ENCODE results near the gene CRYL1.
A peak's percentile ranks its signal among the peaks of the same experiment; 100 is the strongest.

The CRYL1 gene

GRCh38 chr13:20404488-20405222, 121.0 kb downstream of the CRYL1 start:
- no peak overlapping the region for H3K4me3 ChIP-seq (ENCODE audit: low read length)
- DNase-seq (ENCODE audit: low read depth): no peak
- TF ChIP-seq CTCF (IDR thresholded peaks at IDR 0.05; ENCODE audit: insufficient read depth, low read depth, low read length, missing control alignments): no peak

GRCh38 chr13:20403826-20404225, 121.8 kb downstream of the CRYL1 start:
- no peak for TF ChIP-seq CTCF (IDR thresholded peaks at IDR 0.05; ENCODE audit: insufficient read depth, low read depth, low read length, missing control alignments)
- H3K4me3 ChIP-seq (ENCODE audit: low read length): no peak overlapping the region
- no peak for DNase-seq (ENCODE audit: low read depth)

DNA sequence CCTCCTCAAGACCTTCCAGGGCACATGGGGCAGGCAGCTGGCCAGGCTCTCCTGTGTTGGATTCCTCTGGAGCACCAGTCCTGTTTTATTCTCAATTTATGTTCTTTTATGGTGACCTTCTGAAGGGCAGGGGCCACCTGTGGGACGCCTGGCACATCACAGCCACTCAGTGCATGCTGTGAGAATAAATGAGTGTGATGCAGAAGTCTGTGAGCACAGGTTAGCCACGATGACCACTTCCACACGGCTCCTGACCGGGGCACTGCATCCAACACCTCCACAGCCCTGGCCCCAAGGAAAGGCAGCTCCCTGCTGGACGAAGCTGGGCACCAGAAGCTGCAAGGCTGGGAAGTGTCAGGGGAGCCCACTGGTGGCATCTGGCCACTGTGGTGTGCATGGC, 122.8 kb downstream of the CRYL1 start:
- H3K4me3 ChIP-seq (ENCODE audit: low read length): no peak overlapping the region
- no peak for TF ChIP-seq CTCF (IDR thresholded peaks at IDR 0.05; ENCODE audit: insufficient read depth, low read depth, low read length, missing control alignments)
- DNase-seq (ENCODE audit: low read depth): no peak

GRCh38 chr13:20401931-20402856, 123.5 kb downstream of the CRYL1 start:
- no peak for TF ChIP-seq CTCF (IDR thresholded peaks at IDR 0.05; ENCODE audit: insufficient read depth, low read depth, low read length, missing control alignments)
- DNase-seq (ENCODE audit: low read depth): peak; percentile 85
- no peak overlapping the region for H3K4me3 ChIP-seq (ENCODE audit: low read length)

DNA sequence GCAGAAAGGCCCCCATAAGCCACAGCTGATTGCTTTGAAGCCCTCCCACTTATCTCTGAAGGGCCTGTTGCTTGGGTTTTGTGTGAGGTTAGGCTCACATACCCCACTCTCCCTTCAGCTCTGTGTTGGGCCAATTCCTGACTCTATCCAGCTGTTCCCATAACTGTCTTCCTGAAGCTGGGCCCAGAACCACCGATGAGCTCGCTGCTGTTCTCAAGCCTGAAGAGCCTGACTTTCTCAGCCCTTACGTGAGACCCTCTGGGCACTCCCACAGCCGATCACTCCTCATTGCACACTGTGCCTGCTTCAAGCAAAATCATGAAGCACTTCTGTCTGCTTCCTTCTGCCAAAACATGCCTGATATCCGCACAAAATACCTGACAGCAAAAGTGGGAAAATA, 124.1 kb downstream of the CRYL1 start:
- TF ChIP-seq CTCF (IDR thresholded peaks at IDR 0.05; ENCODE audit: insufficient read depth, low read depth, low read length, missing control alignments): no peak
- no peak overlapping the region for H3K4me3 ChIP-seq (ENCODE audit: low read length)
- DNase-seq (ENCODE audit: low read depth): no peak

- H3K4me3 ChIP-seq (ENCODE audit: low read length): no peak overlapping the region
- peak; percentile 83 for DNase-seq (ENCODE audit: low read depth)
- no peak for TF ChIP-seq CTCF (IDR thresholded peaks at IDR 0.05; ENCODE audit: insufficient read depth, low read depth, low read length, missing control alignments)
Observed at GRCh38 chr13:20400774-20401173, 124.9 kb downstream of the CRYL1 start.

Data from epithelial cell of esophagus (primary cell).